ENCODE data around the gene COL6A2. TPM values are rescaled to one million over a fixed set of nuclear protein-coding genes. Genes with fewer than 3 reads are reported as not detected.

COL6A2 gene
- total RNA-seq, 2 donors from 2014 or later, result 10.8 to 11.3 TPM

- no peak for DNase-seq
- no peaks in the 10 kb centered on the region for H3K36me3 Mint-ChIP-seq (ENCODE audit: insufficient read depth in 2 of 2)
- peaks cover 5% of the 10 kb centered on the region for H3K27me3 Mint-ChIP-seq (ENCODE audit: low read depth)
- H3K4me1 Mint-ChIP-seq (ENCODE audit: low read depth), result no peaks in the 10 kb centered on the region
- no peaks in the 10 kb centered on the region for H3K9me3 Mint-ChIP-seq
- H3K4me3 Mint-ChIP-seq, result no peak overlapping the region
- no peak for ATAC-seq (replicated peaks in 1 of 2)
- no peak overlapping the region for H3K27ac Mint-ChIP-seq
These were observed 60.1 kb downstream of the COL6A2 start for GRCh38 chr21:46157987-46158451.

GRCh38 chr21:46158666-46159300 lies 60.9 kb downstream of the COL6A2 start:
- DNase-seq (no peak), ATAC-seq (replicated peaks in 1 of 2) (no peak)
- Mint-ChIP-seq H3K9me3 (no peaks in the 10 kb centered on the region), H3K27me3 (ENCODE audit: low read depth) (peaks cover 12% of the 10 kb centered on the region), H3K36me3 (ENCODE audit: insufficient read depth in 2 of 2) (no peaks in the 10 kb centered on the region), H3K4me3 (no peak overlapping the region), H3K4me1 (ENCODE audit: low read depth) (no peaks in the 10 kb centered on the region), H3K27ac (no peak overlapping the region)

- no peak overlapping the region for H3K4me3 Mint-ChIP-seq
- no peak overlapping the region for H3K27ac Mint-ChIP-seq
- ATAC-seq (replicated peaks in 1 of 2) (no peak), DNase-seq (no peak)
- H3K4me1 Mint-ChIP-seq (ENCODE audit: low read depth), result no peaks in the 10 kb centered on the region
- H3K27me3 Mint-ChIP-seq (ENCODE audit: low read depth), result peaks cover 13% of the 10 kb centered on the region
- H3K36me3 Mint-ChIP-seq (ENCODE audit: insufficient read depth in 2 of 2), result no peaks in the 10 kb centered on the region
- H3K9me3 Mint-ChIP-seq, result no peaks in the 10 kb centered on the region
These were observed 61.5 kb downstream of the COL6A2 start for GRCh38 chr21:46159390-46159789.

- Mint-ChIP-seq H3K4me3 (no peak overlapping the region), H3K9me3 (no peaks in the 10 kb centered on the region), H3K27ac (no peak overlapping the region), H3K4me1 (ENCODE audit: low read depth) (no peaks in the 10 kb centered on the region), H3K27me3 (ENCODE audit: low read depth) (peaks cover 13% of the 10 kb centered on the region), H3K36me3 (ENCODE audit: insufficient read depth in 2 of 2) (no peaks in the 10 kb centered on the region)
- DNase-seq (no peak), ATAC-seq (replicated peaks in 1 of 2) (no peak)
These were observed 62.1 kb downstream of the COL6A2 start for GRCh38 chr21:46159841-46160656.

- ATAC-seq (replicated peaks in 1 of 2) (no peak), DNase-seq (no peak)
- H3K27ac Mint-ChIP-seq, result no peak overlapping the region
- no peak overlapping the region for H3K4me3 Mint-ChIP-seq
- H3K9me3 Mint-ChIP-seq, result no peaks in the 10 kb centered on the region
- H3K4me1 Mint-ChIP-seq (ENCODE audit: low read depth), result no peaks in the 10 kb centered on the region
- H3K36me3 Mint-ChIP-seq (ENCODE audit: insufficient read depth in 2 of 2), result no peaks in the 10 kb centered on the region
- peaks cover 13% of the 10 kb centered on the region for H3K27me3 Mint-ChIP-seq (ENCODE audit: low read depth)
These were observed 62.7 kb downstream of the COL6A2 start for GRCh38 chr21:46160657-46160906.

GRCh38 chr21:46160907-46161632 lies 63.2 kb downstream of the COL6A2 start:
- ATAC-seq (replicated peaks in 1 of 2) (peak in 1 of 2 donors; percentile 43), DNase-seq (no peak)
- H3K27me3 Mint-ChIP-seq (ENCODE audit: low read depth), result peaks cover 13% of the 10 kb centered on the region
- peak overlapping the region in 1 of 2 donors; percentile 29 for H3K4me3 Mint-ChIP-seq
- no peak overlapping the region for H3K27ac Mint-ChIP-seq
- H3K36me3 Mint-ChIP-seq (ENCODE audit: insufficient read depth in 2 of 2), result no peaks in the 10 kb centered on the region
- H3K9me3 Mint-ChIP-seq, result no peaks in the 10 kb centered on the region
- no peaks in the 10 kb centered on the region for H3K4me1 Mint-ChIP-seq (ENCODE audit: low read depth)

GRCh38 chr21:46161633-46162592 lies 64.0 kb downstream of the COL6A2 start:
- DNase-seq (no peak), ATAC-seq (replicated peaks in 1 of 2) (no peak)
- no peak overlapping the region for H3K4me3 Mint-ChIP-seq
- H3K4me1 Mint-ChIP-seq (ENCODE audit: low read depth), result no peaks in the 10 kb centered on the region
- H3K27me3 Mint-ChIP-seq (ENCODE audit: low read depth), result peaks cover 13% of the 10 kb centered on the region
- no peaks in the 10 kb centered on the region for H3K9me3 Mint-ChIP-seq
- H3K36me3 Mint-ChIP-seq (ENCODE audit: insufficient read depth in 2 of 2), result no peaks in the 10 kb centered on the region
- H3K27ac Mint-ChIP-seq, result no peak overlapping the region

GRCh38 chr21:46163380-46163779 lies 65.5 kb downstream of the COL6A2 start:
- peak overlapping the region; percentile 29 for H3K27ac Mint-ChIP-seq
- H3K4me1 Mint-ChIP-seq (ENCODE audit: low read depth), result no peaks in the 10 kb centered on the region
- no peak overlapping the region for H3K4me3 Mint-ChIP-seq
- no peak for ATAC-seq (replicated peaks in 1 of 2)
- no peaks in the 10 kb centered on the region for H3K36me3 Mint-ChIP-seq (ENCODE audit: insufficient read depth in 2 of 2)
- no peaks in the 10 kb centered on the region for H3K9me3 Mint-ChIP-seq
- H3K27me3 Mint-ChIP-seq (ENCODE audit: low read depth), result peaks cover 13% of the 10 kb centered on the region
- DNase-seq, result no peak

- ATAC-seq (replicated peaks in 1 of 2) (no peak), DNase-seq (no peak)
- Mint-ChIP-seq H3K36me3 (ENCODE audit: insufficient read depth in 2 of 2) (no peaks in the 10 kb centered on the region), H3K27me3 (ENCODE audit: low read depth) (peaks cover 13% of the 10 kb centered on the region), H3K4me1 (ENCODE audit: low read depth) (no peaks in the 10 kb centered on the region), H3K4me3 (no peak overlapping the region), H3K27ac (no peak overlapping the region), H3K9me3 (no peaks in the 10 kb centered on the region)
These were observed 67.2 kb downstream of the COL6A2 start for GRCh38 chr21:46165098-46165497.

GRCh38 chr21:46168238-46168637 lies 70.3 kb downstream of the COL6A2 start:
- no peak for ATAC-seq (replicated peaks in 1 of 2)
- no peaks in the 10 kb centered on the region for H3K4me1 Mint-ChIP-seq (ENCODE audit: low read depth)
- no peak overlapping the region for H3K27ac Mint-ChIP-seq
- H3K27me3 Mint-ChIP-seq (ENCODE audit: low read depth), result peaks cover 6% of the 10 kb centered on the region
- H3K36me3 Mint-ChIP-seq (ENCODE audit: insufficient read depth in 2 of 2), result no peaks in the 10 kb centered on the region
- no peak for DNase-seq
- H3K4me3 Mint-ChIP-seq, result no peak overlapping the region
- H3K9me3 Mint-ChIP-seq, result no peaks in the 10 kb centered on the region

- no peak for ATAC-seq (replicated peaks in 1 of 2)
- no peak overlapping the region for H3K4me3 Mint-ChIP-seq
- H3K36me3 Mint-ChIP-seq (ENCODE audit: insufficient read depth in 2 of 2), result no peaks in the 10 kb centered on the region
- no peaks in the 10 kb centered on the region for H3K9me3 Mint-ChIP-seq
- H3K27ac Mint-ChIP-seq, result no peak overlapping the region
- H3K27me3 Mint-ChIP-seq (ENCODE audit: low read depth), result no peaks in the 10 kb centered on the region
- no peaks in the 10 kb centered on the region for H3K4me1 Mint-ChIP-seq (ENCODE audit: low read depth)
- no peak for DNase-seq
These were observed 70.9 kb downstream of the COL6A2 start for GRCh38 chr21:46168659-46169386.
